ENCODE measurements around the gene CLDN9.

DNA sequence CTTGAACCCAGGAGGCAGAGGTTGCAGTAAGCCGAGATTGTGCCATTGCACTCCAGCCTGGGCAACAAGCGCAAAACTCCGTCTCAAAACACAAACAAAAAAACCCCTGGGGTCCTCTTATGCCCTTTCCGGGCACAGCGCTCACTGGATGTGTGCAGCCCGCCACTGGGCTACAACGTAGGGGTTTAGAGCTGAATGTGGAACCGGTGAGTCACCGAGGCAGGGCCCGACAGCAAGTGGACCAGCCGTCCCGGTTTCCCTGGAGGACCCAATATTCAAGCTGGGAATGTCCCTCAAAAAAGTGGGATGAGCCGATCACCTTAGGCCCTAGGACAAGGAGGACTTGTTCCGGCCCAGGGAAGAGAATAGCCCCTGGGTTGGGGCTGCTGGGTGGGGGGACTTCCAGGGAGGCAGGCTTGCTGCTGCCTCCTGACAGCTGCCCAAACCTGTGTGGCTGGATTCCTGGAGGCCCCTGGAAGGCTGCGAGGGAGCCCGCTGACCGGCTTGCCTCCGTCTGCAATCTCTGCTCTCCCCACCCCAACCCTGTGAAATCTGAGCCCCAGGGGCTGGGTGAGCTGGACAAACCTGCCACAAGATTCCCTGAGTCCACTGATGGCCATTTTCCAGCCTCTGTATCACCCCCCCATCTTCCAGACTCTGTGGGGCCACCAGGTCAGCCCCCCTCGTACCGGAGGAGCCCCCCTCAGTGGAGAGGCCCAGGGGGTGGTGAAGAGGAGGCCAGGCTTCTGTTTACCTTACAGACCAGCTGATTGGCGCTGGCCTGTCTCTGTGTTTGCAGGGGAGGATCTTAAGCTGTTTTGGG, 2.9 kb upstream of the CLDN9 start:
- TF ChIP-seq EZH2 (IDR thresholded peaks at IDR 0.05; ENCODE audit: insufficient read depth, low read length): no peak
- TF ChIP-seq, protein P1, sequence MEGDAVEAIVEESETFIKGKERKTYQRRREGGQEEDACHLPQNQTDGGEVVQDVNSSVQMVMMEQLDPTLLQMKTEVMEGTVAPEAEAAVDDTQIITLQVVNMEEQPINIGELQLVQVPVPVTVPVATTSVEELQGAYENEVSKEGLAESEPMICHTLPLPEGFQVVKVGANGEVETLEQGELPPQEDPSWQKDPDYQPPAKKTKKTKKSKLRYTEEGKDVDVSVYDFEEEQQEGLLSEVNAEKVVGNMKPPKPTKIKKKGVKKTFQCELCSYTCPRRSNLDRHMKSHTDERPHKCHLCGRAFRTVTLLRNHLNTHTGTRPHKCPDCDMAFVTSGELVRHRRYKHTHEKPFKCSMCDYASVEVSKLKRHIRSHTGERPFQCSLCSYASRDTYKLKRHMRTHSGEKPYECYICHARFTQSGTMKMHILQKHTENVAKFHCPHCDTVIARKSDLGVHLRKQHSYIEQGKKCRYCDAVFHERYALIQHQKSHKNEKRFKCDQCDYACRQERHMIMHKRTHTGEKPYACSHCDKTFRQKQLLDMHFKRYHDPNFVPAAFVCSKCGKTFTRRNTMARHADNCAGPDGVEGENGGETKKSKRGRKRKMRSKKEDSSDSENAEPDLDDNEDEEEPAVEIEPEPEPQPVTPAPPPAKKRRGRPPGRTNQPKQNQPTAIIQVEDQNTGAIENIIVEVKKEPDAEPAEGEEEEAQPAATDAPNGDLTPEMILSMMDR (IDR thresholded peaks at IDR 0.05; ENCODE audit: insufficient read depth, low read depth, low read length): no peak

All from astrocyte (in vitro differentiated cells and primary cell).